Liver (tissue), 9 donors: Measurements from ENCODE around the gene ANG. TPM values are rescaled to one million over a fixed set of nuclear protein-coding genes. Genes with fewer than 3 reads are reported as not detected.

Experiments used
- DNase-seq: peaks from one replicate; pipeline ENCODE4 v3.0.0-alpha.2; 2017; ENCODE audit warnings: low spot score
- H3K27ac ChIP-seq, 2 donors: one replicate each; pipeline ENCODE4 v1.7.0; 2013; ENCODE audit warnings: inconsistent platforms in 2 of 2, low read length in 2 of 2, control low read depth in 1 of 2, low read depth in 1 of 2, mild to moderate bottlenecking in 1 of 2
- H3K27me3 ChIP-seq, 4 donors: one replicate each; pipeline versions ENCODE4 v1.6.1 to v1.7.0; 2013; ENCODE audit warnings: low read length in 3 of 4, inconsistent platforms in 1 of 4, mild to moderate bottlenecking in 1 of 4, moderate library complexity in 1 of 4; ENCODE audit not compliant: control insufficient read depth in 4 of 4, insufficient read depth in 4 of 4
- H3K36me3 ChIP-seq, 4 donors: one replicate each; pipeline versions ENCODE4 v1.6.1 to v1.7.0; 2013; ENCODE audit warnings: low read length in 3 of 4, mild to moderate bottlenecking in 3 of 4, low read depth in 1 of 4, moderate library complexity in 1 of 4; ENCODE audit not compliant: control insufficient read depth in 4 of 4, insufficient read depth in 3 of 4
- H3K4me1 ChIP-seq, 4 donors: one replicate each; pipeline versions ENCODE4 v1.6.1 to v1.7.0; 2013; ENCODE audit warnings: low read length in 3 of 4, mild to moderate bottlenecking in 3 of 4, moderate library complexity in 1 of 4; ENCODE audit not compliant: control insufficient read depth in 4 of 4, insufficient read depth in 4 of 4
- H3K4me3 ChIP-seq, 3 donors: one replicate each; pipeline versions ENCODE4 v1.6.1 to v1.7.0; 2013; ENCODE audit warnings: low read length in 3 of 3, control low read depth in 1 of 3, low read depth in 1 of 3, mild to moderate bottlenecking in 1 of 3
- H3K9ac ChIP-seq, 2 donors: one replicate each; pipeline ENCODE4 v1.7.0; 2013; ENCODE audit warnings: low read length in 2 of 2, mild to moderate bottlenecking in 2 of 2, moderate library complexity in 2 of 2, control low read depth in 1 of 2, low read depth in 1 of 2
- H3K9me3 ChIP-seq, 4 donors: one replicate each; pipeline versions ENCODE4 v1.6.1 to v1.7.0; 2013; ENCODE audit warnings: low read length in 3 of 4; ENCODE audit not compliant: control insufficient read depth in 4 of 4
- CTCF ChIP-seq: fragments of 150-350 bp; IDR thresholded peaks from 2 replicates; pipeline ENCODE4 v1.5.1; 2017; ENCODE audit warnings: improper control_type of control experiment, low read depth, low read length; ENCODE audit not compliant: missing input control
- EGR1 ChIP-seq, 2 donors: IDR thresholded peaks; 2 replicates each; pipeline ENCODE4 v1.6.1; 2016 to 2018; ENCODE audit warnings: antibody characterized with exemption in 2 of 2, low read depth in 2 of 2
- FOXA1 ChIP-seq: IDR thresholded peaks from 2 replicates; pipeline ENCODE4 v1.6.1; 2016; ENCODE audit warnings: antibody characterized with exemption
- FOXA2 ChIP-seq: IDR thresholded peaks from 2 replicates; pipeline ENCODE4 v1.6.1; 2016; ENCODE audit warnings: antibody characterized with exemption
- GABPA ChIP-seq, 2 donors: IDR thresholded peaks in 1 of 2; conservative IDR thresholded peaks in 1 of 2; 2 replicates each; pipeline ENCODE4 v1.6.1; 2016; ENCODE audit warnings: antibody characterized with exemption in 2 of 2, mild to moderate bottlenecking in 1 of 2, moderate library complexity in 1 of 2
- HNF4A ChIP-seq, 2 donors: conservative IDR thresholded peaks; 2 replicates each; pipeline ENCODE4 v1.6.1; 2016; ENCODE audit warnings: antibody characterized with exemption in 2 of 2, mild to moderate bottlenecking in 2 of 2
- HNF4G ChIP-seq: IDR thresholded peaks from 2 replicates; pipeline ENCODE4 v1.6.1; 2016; ENCODE audit warnings: antibody characterized with exemption
- JUND ChIP-seq, 2 donors: IDR thresholded peaks; 2 replicates each; pipeline ENCODE4 v1.6.1; 2016; ENCODE audit warnings: antibody characterized with exemption in 2 of 2
- MAX ChIP-seq: IDR thresholded peaks from 2 replicates; pipeline ENCODE4 v1.6.1; 2016; ENCODE audit warnings: antibody characterized with exemption
- NR2F2 ChIP-seq: IDR thresholded peaks from 2 replicates; pipeline ENCODE4 v1.6.1; 2016; ENCODE audit warnings: antibody characterized with exemption
- RAD21 ChIP-seq, 2 donors: IDR thresholded peaks; 2 replicates each; pipeline ENCODE4 v1.6.1; 2016; ENCODE audit warnings: antibody characterized with exemption in 2 of 2, mild to moderate bottlenecking in 2 of 2
- RXRA ChIP-seq, 2 donors: IDR thresholded peaks; 2 replicates each; pipeline ENCODE4 v1.6.1; 2017 to 2018; ENCODE audit warnings: antibody characterized with exemption in 2 of 2, mild to moderate bottlenecking in 1 of 2
- SP1 ChIP-seq: IDR thresholded peaks from 2 replicates; pipeline ENCODE4 v1.6.1; 2018; ENCODE audit warnings: antibody characterized with exemption, mild to moderate bottlenecking
- TAF1 ChIP-seq: conservative IDR thresholded peaks from 2 replicates; pipeline ENCODE4 v1.6.1; 2016; ENCODE audit warnings: antibody characterized with exemption, mild to moderate bottlenecking
- YY1 ChIP-seq: IDR thresholded peaks from 2 replicates; pipeline ENCODE4 v1.6.1; 2016; ENCODE audit warnings: antibody characterized with exemption, mild to moderate bottlenecking
- ZBTB33 ChIP-seq: IDR thresholded peaks from 2 replicates; pipeline ENCODE4 v1.6.1; 2016; ENCODE audit warnings: antibody characterized with exemption
- WGBS: extraction: QIAGEN DNeasy Blood & Tissue Kit; methylation state at CpG from one replicate; pipeline ENCODE4 v1.1.7; 2013; 5-methylcytosine and 5-hydroxymethylcytosine counted together
- polyA plus RNA-seq, 2 donors: library from polyadenylated mRNA; stranded (reverse) in 1 of 2; unstranded in 1 of 2; fragments of 200-250 nt in 1 of 2; fragments of >200 nt in 1 of 2; fragmentation: Nextera tagmentation in 1 of 2; extraction: Ambion mirVana in 1 of 2; gene quantifications; one replicate each; pipeline versions ENCODE4 v1.2.1 to v1.2.3, GENCODE V29; 2013 to 2015
- total RNA-seq, 2 donors: library from RNA; depleted of rRNA; stranded (reverse); fragments of >200 nt; gene quantifications; one replicate each; pipeline ENCODE4 v1.2.3, GENCODE V29; 2014
- TF ChIP-seq, protein P1 (sequence below): IDR thresholded peaks from 2 replicates; pipeline ENCODE4 v1.6.1; 2016; ENCODE audit warnings: antibody characterized with exemption, mild to moderate bottlenecking
- TF ChIP-seq, protein P2 (sequence below): IDR thresholded peaks from 2 replicates; pipeline ENCODE4 v1.6.1; 2016; ENCODE audit warnings: antibody characterized with exemption
- donor health status: healthy.
- donor health status: healthy.
- donor health status: healthy.
- donor health status: healthy.
- donor health status: healthy.

The ANG gene
- total and polyA plus RNA-seq, 4 donors = 153 to 2,524 (median 1,379) TPM

GRCh38 chr14:20645481-20645880 is 43.1 kb upstream of the ANG start (continued):
- no peak for TF ChIP-seq ZBTB33
- no peak for TF ChIP-seq SP1

DNA sequence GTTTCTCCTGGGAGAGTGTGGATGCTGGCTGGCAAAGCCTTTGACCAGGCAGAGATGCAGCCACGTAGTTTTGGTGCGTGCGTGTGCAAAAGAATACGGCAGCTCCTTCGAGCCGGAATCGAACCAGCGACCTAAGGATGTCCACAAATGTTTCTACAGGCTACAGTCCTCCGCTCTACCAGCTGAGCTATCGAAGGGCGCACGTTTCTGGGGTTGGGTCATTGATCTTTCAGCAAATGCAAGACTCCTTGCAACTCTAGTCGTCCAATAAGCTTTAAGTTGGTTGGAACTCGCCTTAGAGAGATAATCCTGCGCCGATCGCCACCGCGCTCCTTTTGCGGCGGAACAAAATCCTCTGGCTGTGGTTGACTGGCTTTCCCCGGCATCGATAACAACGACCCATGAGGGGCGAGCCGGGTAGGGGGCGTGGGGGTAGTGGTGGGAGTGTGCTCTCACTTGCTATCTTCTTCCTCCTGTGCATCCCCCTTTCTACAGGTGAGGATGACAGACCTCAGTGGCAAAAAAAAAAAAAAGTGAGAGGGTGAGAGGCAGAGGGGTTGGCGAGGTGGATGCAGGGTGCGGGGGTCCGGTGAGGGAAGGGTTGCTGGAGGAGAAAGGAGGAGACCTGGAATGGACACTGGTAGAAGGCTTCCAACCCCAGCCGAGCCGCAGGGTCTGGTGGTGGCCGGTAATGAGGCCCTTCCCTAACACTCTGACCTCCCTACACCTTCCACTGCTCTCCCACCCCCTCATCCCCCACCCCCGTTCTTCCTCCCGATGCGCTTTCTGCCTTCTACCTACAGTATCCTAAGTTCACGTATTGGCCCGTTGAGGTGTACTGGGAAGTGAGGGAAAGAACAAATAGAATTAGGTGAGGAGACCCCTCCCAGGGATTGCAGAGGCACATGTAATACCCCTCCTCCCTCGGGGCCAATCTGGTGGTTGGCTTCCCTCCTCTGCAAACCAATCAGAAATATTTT is 35.3 kb upstream of the ANG start:
- Histone ChIP-seq H3K9me3 (no peaks in the 10 kb centered on the region), H3K9ac (no peak overlapping the region), H3K27me3 (peaks cover 0 to 27% (median 11%) of the 10 kb centered on the region in 4 donors), H3K4me3 (no peak overlapping the region), H3K27ac (no peak overlapping the region), H3K36me3 (no peaks in the 10 kb centered on the region), H3K4me1 (no peaks in the 10 kb centered on the region)
- DNase-seq = no peak
- TF ChIP-seq EGR1 (IDR thresholded peaks at IDR 0.05; ENCODE audit: low read depth in 2 of 2) = no peak
- TF ChIP-seq ZBTB33 = no peak
- no peak for TF ChIP-seq YY1
- TF ChIP-seq, protein P1, sequence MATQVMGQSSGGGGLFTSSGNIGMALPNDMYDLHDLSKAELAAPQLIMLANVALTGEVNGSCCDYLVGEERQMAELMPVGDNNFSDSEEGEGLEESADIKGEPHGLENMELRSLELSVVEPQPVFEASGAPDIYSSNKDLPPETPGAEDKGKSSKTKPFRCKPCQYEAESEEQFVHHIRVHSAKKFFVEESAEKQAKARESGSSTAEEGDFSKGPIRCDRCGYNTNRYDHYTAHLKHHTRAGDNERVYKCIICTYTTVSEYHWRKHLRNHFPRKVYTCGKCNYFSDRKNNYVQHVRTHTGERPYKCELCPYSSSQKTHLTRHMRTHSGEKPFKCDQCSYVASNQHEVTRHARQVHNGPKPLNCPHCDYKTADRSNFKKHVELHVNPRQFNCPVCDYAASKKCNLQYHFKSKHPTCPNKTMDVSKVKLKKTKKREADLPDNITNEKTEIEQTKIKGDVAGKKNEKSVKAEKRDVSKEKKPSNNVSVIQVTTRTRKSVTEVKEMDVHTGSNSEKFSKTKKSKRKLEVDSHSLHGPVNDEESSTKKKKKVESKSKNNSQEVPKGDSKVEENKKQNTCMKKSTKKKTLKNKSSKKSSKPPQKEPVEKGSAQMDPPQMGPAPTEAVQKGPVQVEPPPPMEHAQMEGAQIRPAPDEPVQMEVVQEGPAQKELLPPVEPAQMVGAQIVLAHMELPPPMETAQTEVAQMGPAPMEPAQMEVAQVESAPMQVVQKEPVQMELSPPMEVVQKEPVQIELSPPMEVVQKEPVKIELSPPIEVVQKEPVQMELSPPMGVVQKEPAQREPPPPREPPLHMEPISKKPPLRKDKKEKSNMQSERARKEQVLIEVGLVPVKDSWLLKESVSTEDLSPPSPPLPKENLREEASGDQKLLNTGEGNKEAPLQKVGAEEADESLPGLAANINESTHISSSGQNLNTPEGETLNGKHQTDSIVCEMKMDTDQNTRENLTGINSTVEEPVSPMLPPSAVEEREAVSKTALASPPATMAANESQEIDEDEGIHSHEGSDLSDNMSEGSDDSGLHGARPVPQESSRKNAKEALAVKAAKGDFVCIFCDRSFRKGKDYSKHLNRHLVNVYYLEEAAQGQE = no peak
- no peak for TF ChIP-seq HNF4A (conservative IDR thresholded peaks at IDR 0.05)
- no peak for TF ChIP-seq RAD21 (IDR thresholded peaks at IDR 0.05)
- no peak for TF ChIP-seq FOXA1
- TF ChIP-seq CTCF = no peak
- no peak for TF ChIP-seq MAX
- TF ChIP-seq RXRA (IDR thresholded peaks at IDR 0.05) = no peak
- TF ChIP-seq FOXA2 = no peak
- TF ChIP-seq TAF1 = no peak
- no peak for TF ChIP-seq GABPA (IDR thresholded peaks at IDR 0.05 in 1 of 2, conservative IDR thresholded peaks at IDR 0.05 in 1 of 2)
- TF ChIP-seq JUND (IDR thresholded peaks at IDR 0.05) = no peak
- no peak for TF ChIP-seq NR2F2
- no peak for TF ChIP-seq SP1
- no peak for TF ChIP-seq HNF4G
- TF ChIP-seq, protein P2, sequence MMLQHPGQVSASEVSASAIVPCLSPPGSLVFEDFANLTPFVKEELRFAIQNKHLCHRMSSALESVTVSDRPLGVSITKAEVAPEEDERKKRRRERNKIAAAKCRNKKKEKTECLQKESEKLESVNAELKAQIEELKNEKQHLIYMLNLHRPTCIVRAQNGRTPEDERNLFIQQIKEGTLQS = no peak
- WGBS = 5% methylated on average over 39 of the region's 39 CpGs
